NB4 (cell line): ENCODE results near the gene ZSWIM6.

Experiments
- DNase-seq: peaks from one replicate; pipeline ENCODE4 v3.0.0; 2010; ENCODE audit warnings: low read depth
- H3K4me3 ChIP-seq: one replicate; pipeline ENCODE4 v1.5.1; 2011; ENCODE audit warnings: mild to moderate bottlenecking, low read depth, low read length, moderate library complexity
- MAX ChIP-seq: IDR thresholded peaks from 2 replicates; pipeline ENCODE4 v1.6.1; 2011; ENCODE audit warnings: low read depth, low read length
- MYC ChIP-seq: IDR thresholded peaks from 2 replicates; pipeline ENCODE4 v1.6.1; 2011; ENCODE audit warnings: low read depth, low read length
- POLR2A ChIP-seq: IDR thresholded peaks from 2 replicates; pipeline ENCODE4 v1.6.1; 2011; ENCODE audit warnings: mild to moderate bottlenecking; ENCODE audit not compliant: insufficient read length; ENCODE audit errors: extremely low read depth
- TF ChIP-seq, protein P1 (sequence below): IDR thresholded peaks from one replicate; pipeline ENCODE4 v1.5.1; 2012; ENCODE audit warnings: low read depth, low read length

ZSWIM6 gene

DNA sequence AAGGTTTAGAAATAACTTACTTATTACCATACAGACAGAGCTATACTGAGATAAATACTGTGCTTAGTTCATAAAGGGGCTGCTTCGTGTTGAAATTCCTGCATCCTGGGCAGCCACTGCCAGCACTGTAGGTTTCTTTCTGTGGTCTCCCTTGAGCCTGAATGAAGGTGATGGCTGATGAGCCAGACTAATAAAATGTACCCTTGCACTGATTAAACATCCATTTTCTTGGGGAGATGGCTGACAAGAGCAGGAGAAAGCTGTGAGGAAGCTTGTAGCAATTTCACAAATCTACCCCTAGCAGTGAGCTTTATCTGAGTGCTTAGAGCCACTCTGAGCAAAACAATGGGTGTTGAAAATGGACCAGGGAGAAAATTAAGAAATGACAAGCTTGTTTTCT is 23.3 kb upstream of the ZSWIM6 start:
- DNase-seq: no peak
- TF ChIP-seq, protein P1, sequence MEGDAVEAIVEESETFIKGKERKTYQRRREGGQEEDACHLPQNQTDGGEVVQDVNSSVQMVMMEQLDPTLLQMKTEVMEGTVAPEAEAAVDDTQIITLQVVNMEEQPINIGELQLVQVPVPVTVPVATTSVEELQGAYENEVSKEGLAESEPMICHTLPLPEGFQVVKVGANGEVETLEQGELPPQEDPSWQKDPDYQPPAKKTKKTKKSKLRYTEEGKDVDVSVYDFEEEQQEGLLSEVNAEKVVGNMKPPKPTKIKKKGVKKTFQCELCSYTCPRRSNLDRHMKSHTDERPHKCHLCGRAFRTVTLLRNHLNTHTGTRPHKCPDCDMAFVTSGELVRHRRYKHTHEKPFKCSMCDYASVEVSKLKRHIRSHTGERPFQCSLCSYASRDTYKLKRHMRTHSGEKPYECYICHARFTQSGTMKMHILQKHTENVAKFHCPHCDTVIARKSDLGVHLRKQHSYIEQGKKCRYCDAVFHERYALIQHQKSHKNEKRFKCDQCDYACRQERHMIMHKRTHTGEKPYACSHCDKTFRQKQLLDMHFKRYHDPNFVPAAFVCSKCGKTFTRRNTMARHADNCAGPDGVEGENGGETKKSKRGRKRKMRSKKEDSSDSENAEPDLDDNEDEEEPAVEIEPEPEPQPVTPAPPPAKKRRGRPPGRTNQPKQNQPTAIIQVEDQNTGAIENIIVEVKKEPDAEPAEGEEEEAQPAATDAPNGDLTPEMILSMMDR: no peak
- TF ChIP-seq MYC (no peak), MAX (no peak), POLR2A (no peak)
- H3K4me3 ChIP-seq: no peak overlapping the region

DNA sequence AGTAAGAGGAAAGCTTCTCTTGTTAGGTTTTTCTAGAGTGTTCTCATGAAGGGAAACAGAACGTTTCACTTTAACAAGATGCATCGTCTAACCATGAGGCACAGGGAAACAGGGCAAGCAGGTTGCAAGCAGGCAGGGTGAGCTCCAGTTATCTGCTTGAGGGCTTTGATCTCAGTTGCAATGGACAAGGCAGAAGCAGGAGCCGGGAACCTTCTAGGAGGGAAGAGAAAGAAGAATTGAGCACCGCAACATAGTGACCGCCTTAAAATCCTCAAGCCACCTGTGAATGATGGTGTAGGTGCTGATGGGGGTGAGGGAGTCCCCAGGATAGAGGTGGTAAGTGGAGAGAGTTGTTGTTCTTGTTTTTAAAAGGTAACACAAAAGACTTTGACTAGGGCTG is 22.9 kb upstream of the ZSWIM6 start:
- DNase-seq: no peak
- TF ChIP-seq POLR2A (no peak), MAX (no peak), MYC (no peak)
- TF ChIP-seq, protein P1: no peak
- H3K4me3 ChIP-seq: no peak overlapping the region

GRCh38 chr5:61311056-61311610 is 20.9 kb upstream of the ZSWIM6 start:
- no peak for DNase-seq
- no peak overlapping the region for H3K4me3 ChIP-seq
- TF ChIP-seq POLR2A (no peak), MYC (no peak), MAX (no peak)
- TF ChIP-seq, protein P1: no peak

DNA sequence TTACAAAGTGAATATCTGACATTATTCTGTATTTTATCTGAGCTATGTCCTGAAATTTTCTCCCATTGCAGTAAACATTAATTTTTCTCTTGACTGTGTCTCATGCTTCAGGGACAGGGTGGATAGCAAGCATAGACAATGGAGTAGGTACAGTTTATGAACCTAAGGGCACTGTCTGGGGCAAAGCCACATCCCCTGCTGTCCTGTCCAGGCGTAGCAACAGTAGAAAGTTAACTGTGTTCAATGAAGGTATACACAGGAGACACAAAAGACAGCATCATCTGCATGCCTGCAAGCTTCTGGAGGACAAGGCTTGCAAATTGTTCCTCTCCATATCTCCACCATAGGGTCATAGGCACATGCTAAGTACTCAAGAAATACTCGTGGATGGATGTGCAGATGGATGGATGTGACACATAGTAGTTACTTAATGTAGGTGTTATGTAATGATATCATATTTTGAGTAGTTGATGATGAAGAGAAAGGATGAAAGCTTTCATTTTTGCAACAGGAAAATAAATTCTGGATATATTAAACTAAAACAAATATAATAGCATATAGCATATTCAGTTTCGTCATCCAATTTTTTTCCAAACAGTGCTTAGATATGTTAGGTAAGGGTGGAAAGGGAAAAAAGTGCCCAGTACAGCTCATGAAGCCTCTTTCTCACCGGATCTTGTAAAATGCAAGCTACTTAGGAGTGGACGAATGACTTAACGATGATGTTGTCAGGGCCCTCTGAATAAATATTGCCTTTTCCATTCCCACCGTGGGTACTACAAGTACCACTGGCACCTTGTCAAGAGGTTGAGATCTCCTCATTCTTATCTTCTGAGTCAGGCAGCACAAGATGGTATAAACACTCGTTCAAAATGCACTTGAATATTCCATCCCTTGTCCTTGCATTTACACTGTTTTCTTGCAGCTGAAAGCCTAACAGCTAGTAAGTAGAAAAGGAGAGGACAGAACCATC is 19.9 kb upstream of the ZSWIM6 start:
- no peak overlapping the region for H3K4me3 ChIP-seq
- TF ChIP-seq, protein P1: no peak
- TF ChIP-seq POLR2A (no peak), MAX (no peak)
- DNase-seq: no peak

DNA sequence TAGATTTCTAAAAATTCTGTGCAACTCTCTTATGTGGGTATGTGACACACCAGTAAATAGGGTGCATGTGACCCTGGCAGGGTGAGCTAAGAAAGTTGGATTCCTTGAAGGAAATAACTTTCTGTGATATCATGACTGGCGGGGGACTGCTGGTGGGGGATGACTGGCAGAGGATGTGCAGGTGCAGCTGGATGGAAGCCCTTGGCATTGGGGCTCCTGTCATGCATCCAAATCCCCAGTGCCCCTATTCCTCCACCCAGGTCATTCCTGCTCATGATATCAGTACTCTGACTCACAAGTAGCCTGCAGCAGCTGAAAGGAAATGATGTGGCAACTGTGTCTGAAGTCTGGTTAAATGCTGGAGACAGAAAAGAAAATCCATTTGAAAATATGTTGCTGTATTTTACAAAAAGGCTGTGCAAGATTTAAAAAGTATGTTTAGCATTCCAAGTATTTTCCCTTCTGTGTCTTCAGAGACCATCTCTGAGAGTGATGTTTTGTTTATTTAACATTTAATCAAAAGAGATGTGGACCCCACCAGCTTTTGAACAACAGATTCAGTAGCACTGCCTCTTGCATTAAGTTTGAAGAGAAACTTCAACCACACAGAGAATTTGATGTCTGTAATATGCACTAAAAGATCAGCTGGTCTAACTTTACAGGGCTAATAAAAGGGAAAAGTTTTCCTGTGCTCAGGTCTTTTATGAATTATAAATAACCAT is 17.9 kb upstream of the ZSWIM6 start:
- TF ChIP-seq, protein P1: no peak
- TF ChIP-seq MYC: no peak
- TF ChIP-seq POLR2A: no peak
- no peak for TF ChIP-seq MAX
- no peak overlapping the region for H3K4me3 ChIP-seq
- peak; percentile 47 for DNase-seq
